ENCODE data around the gene GMDS.

The GMDS gene

DNA sequence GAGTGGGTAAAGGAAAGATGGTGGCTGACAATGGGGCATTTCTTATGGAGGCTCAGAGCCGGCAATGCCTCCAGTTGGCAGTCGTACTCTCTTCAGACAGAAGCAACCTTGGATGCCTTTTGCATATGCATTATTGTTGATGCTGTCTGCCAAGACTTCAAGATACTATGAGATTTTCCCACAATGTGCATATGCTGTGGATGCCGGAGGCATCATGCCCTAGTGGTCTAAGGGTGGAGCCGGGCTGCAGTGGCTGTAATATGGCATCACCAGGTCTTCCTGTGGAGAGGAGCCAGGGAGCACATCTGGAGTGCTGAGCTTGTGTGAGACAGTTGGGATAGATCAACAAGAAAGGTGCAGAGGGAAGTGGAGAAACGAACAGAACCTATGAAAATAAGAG is 530.8 kb downstream of the GMDS start:
- Histone ChIP-seq H2AFZ (ENCODE audit: low read depth, low read length) (no peak overlapping the region), H3K79me2 (ENCODE audit: low read length) (no peaks in the 10 kb centered on the region), H3K9ac (ENCODE audit: low read length) (no peak overlapping the region), H3K36me3 (replicated peaks; ENCODE audit: low read depth, low read length) (no peaks in the 10 kb centered on the region), H3K4me2 (ENCODE audit: low read length) (no peak overlapping the region), H3K27me3 (ENCODE audit: low read depth, low read length) (no peaks in the 10 kb centered on the region), H3K4me1 (ENCODE audit: low read length) (no peaks in the 10 kb centered on the region), H3K9me3 (ENCODE audit: insufficient read depth, low read length) (no peaks in the 10 kb centered on the region), H3K27ac (ENCODE audit: low read length) (no peak overlapping the region), H4K20me1 (ENCODE audit: insufficient read depth, low read length) (no peaks in the 10 kb centered on the region), H3K4me3 (ENCODE audit: low read length) (no peak overlapping the region)
- TF ChIP-seq EZH2phosphoT487 (IDR thresholded peaks at IDR 0.05; ENCODE audit: low read depth) (no peak), CTCF (IDR thresholded peaks at IDR 0.05; ENCODE audit: low read depth, low read length) (no peak)

DNA sequence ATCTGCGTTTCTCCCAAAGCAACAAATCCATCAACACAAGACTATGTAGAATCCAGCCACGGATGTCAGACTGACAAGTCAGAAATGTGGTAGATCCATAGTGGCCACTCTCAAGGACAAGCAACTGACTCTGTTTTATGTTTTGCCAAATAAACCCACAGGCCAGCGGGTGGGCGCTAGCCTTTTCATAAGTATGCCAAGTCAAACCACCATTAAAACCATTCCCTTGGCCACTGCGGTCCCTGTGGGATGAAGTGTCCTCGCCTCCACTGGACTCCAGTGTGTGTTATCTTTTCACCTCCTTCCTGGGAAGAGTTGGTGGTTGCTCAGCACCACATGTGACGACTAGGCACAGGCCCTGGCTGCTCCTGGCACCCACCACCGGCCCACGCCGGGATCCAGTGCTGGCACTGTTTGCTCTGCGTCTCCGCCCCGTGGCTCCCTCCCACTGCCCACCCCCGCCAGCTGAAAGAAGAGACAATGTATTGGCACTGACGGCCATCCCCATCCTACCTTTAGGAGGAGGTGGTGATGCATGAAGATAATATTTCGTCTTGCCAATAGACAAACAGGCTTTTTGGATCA is 532.3 kb downstream of the GMDS start:
- H3K4me1 ChIP-seq (ENCODE audit: low read length), result no peaks in the 10 kb centered on the region
- no peaks in the 10 kb centered on the region for H3K27me3 ChIP-seq (ENCODE audit: low read depth, low read length)
- no peak overlapping the region for H2AFZ ChIP-seq (ENCODE audit: low read depth, low read length)
- H3K9me3 ChIP-seq (ENCODE audit: insufficient read depth, low read length), result no peaks in the 10 kb centered on the region
- no peak overlapping the region for H3K4me3 ChIP-seq (ENCODE audit: low read length)
- H4K20me1 ChIP-seq (ENCODE audit: insufficient read depth, low read length), result no peaks in the 10 kb centered on the region
- H3K9ac ChIP-seq (ENCODE audit: low read length), result no peak overlapping the region
- no peak overlapping the region for H3K4me2 ChIP-seq (ENCODE audit: low read length)
- H3K27ac ChIP-seq (ENCODE audit: low read length), result no peak overlapping the region
- TF ChIP-seq CTCF (IDR thresholded peaks at IDR 0.05; ENCODE audit: low read depth, low read length) (no peak), EZH2phosphoT487 (IDR thresholded peaks at IDR 0.05; ENCODE audit: low read depth) (no peak)
- H3K36me3 ChIP-seq (replicated peaks; ENCODE audit: low read depth, low read length), result no peaks in the 10 kb centered on the region
- H3K79me2 ChIP-seq (ENCODE audit: low read length), result no peaks in the 10 kb centered on the region

DNA sequence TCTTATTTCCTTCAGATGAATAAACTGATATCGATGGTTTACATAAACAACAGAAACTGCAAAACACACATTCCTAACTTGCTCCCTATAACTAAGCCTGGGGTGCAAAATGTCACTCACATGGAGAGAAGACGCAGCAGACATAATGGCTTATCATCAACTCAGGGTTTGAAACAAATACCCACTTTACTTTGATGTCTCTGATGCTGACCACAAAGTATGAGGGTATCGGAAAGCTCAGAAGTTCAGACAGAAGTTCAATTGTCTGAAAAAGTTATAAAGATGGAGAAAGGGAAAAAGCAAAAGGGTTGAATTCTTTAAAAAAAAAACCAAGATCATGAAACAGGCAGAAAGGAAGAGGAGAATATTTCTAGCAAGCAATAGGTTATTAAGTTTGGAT is 533.0 kb downstream of the GMDS start:
- no peak for TF ChIP-seq EZH2phosphoT487 (IDR thresholded peaks at IDR 0.05; ENCODE audit: low read depth)
- H3K27me3 ChIP-seq (ENCODE audit: low read depth, low read length), result no peaks in the 10 kb centered on the region
- no peak overlapping the region for H3K4me3 ChIP-seq (ENCODE audit: low read length)
- no peak overlapping the region for H2AFZ ChIP-seq (ENCODE audit: low read depth, low read length)
- peaks cover 4% of the 10 kb centered on the region; the same call in 1 of the 2 replicates for H3K4me1 ChIP-seq (ENCODE audit: low read length)
- H3K27ac ChIP-seq (ENCODE audit: low read length), result no peak overlapping the region
- H3K4me2 ChIP-seq (ENCODE audit: low read length), result no peak overlapping the region
- no peaks in the 10 kb centered on the region for H3K9me3 ChIP-seq (ENCODE audit: insufficient read depth, low read length)
- H3K9ac ChIP-seq (ENCODE audit: low read length), result no peak overlapping the region
- no peaks in the 10 kb centered on the region for H3K79me2 ChIP-seq (ENCODE audit: low read length)
- no peaks in the 10 kb centered on the region for H3K36me3 ChIP-seq (replicated peaks; ENCODE audit: low read depth, low read length)
- no peaks in the 10 kb centered on the region for H4K20me1 ChIP-seq (ENCODE audit: insufficient read depth, low read length)

DNA sequence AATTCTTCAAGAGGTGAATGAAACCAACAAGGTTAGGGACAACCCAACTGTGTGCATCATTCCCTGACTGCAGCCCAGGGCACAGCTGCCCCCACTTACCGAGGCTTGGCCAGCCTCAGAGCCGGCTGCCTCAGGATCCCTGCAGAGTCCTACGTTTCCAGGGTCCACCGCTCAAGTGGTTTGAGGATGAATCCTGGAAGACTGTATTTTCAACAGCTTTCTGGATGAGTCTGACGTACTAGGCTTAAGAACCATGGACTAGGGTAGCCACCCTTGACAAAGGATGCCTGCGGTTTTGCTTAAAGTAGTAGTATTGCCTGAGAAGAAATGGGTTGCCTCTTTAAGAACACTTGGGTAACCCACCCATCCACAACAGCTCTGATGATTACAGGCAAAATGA is 534.3 kb downstream of the GMDS start:
- TF ChIP-seq EZH2phosphoT487 (IDR thresholded peaks at IDR 0.05; ENCODE audit: low read depth), result no peak
- TF ChIP-seq CTCF (IDR thresholded peaks at IDR 0.05; ENCODE audit: low read depth, low read length), result no peak
- H2AFZ ChIP-seq (ENCODE audit: low read depth, low read length), result no peak overlapping the region

More for the DNA sequence above, 534.3 kb downstream of the GMDS start:
- Histone ChIP-seq H3K9me3 (ENCODE audit: insufficient read depth, low read length) (no peaks in the 10 kb centered on the region), H3K27ac (ENCODE audit: low read length) (no peak overlapping the region), H3K4me1 (ENCODE audit: low read length) (peaks cover 15% of the 10 kb centered on the region; the same call in 1 of the 2 replicates), H3K27me3 (ENCODE audit: low read depth, low read length) (no peaks in the 10 kb centered on the region), H4K20me1 (ENCODE audit: insufficient read depth, low read length) (no peaks in the 10 kb centered on the region), H3K9ac (ENCODE audit: low read length) (no peak overlapping the region), H3K36me3 (replicated peaks; ENCODE audit: low read depth, low read length) (no peaks in the 10 kb centered on the region), H3K4me3 (ENCODE audit: low read length) (no peak overlapping the region), H3K4me2 (ENCODE audit: low read length) (no peak overlapping the region), H3K79me2 (ENCODE audit: low read length) (no peaks in the 10 kb centered on the region)

Measured in OCI-LY3 (cell line).